Endothelial cell of umbilical vein (primary cell): Measurements from ENCODE around the gene RPL37A. TPM values are rescaled to one million over a fixed set of nuclear protein-coding genes. Genes with fewer than 3 reads are reported as not detected.

Source experiments
- BruUV-seq: library from RNA; stranded (reverse); fragments of 400-500 nt; replicated peaks from 2 replicates; lab custom pipeline; 2021; lab: Mats Ljungman, UMichigan
- CTCF ChIA-PET: fragments of 300-600, 350-600 bp; sonication (Branson Sonifier 250); formaldehyde crosslinking; loops from one replicate; lab custom pipeline; 2021; ENCODE audit warnings: antibody characterized with exemption, inconsistent platforms; lab: Charles Lee
- POLR2A ChIA-PET: fragments of 300-600, 350-600 bp; sonication (Branson Sonifier 250); formaldehyde crosslinking; loops from one replicate; lab custom pipeline; 2021; ENCODE audit warnings: antibody characterized with exemption, inconsistent platforms; lab: Charles Lee
- DNase-seq: peaks from one replicate; pipeline ENCODE4 v3.0.0-alpha.2; 2011; ENCODE audit warnings: low read depth, low spot score
- FAIRE-seq: peaks from 2 replicates; lab custom pipeline; 2011; peaks lifted over from hg19 to GRCh38; lab: Jason Lieb, UNC
- H2AFZ ChIP-seq: 2 replicates; pipeline ENCODE4 v1.6.0; 2012; ENCODE audit warnings: low read depth, low read length, control low read depth, inconsistent platforms
- H3K27ac ChIP-seq: 2 replicates; pipeline ENCODE4 v1.5.1; 2011; ENCODE audit warnings: low read depth, mild to moderate bottlenecking, control low read depth, low read length, moderate library complexity; ENCODE audit not compliant: insufficient read depth
- H3K27me3 ChIP-seq, 2 experiments: 2 replicates each; pipeline versions ENCODE4 v1.6.0 to v1.6.1; 2011; ENCODE audit warnings: low read length in 2 of 2, mixed read lengths in 1 of 2; ENCODE audit not compliant: control insufficient read depth in 2 of 2, insufficient read depth in 2 of 2
- H3K36me3 ChIP-seq, 2 experiments: 2 replicates in 1 of 2; 3 replicates in 1 of 2; pipeline ENCODE4 v1.5.1; 2011; ENCODE audit warnings: low read length in 2 of 2, mild to moderate bottlenecking in 1 of 2, moderate library complexity in 1 of 2; ENCODE audit not compliant: control insufficient read depth in 2 of 2, insufficient read depth in 2 of 2; ENCODE audit errors: extremely low read depth in 1 of 2
- H3K4me1 ChIP-seq: 3 replicates; pipeline ENCODE4 v1.5.1; 2011; ENCODE audit warnings: mild to moderate bottlenecking, low read length; ENCODE audit not compliant: control insufficient read depth, insufficient read depth; ENCODE audit errors: extremely low read depth
- H3K4me2 ChIP-seq: 2 replicates; pipeline ENCODE4 v1.6.1; 2011; ENCODE audit warnings: low read length, control low read depth, mixed read lengths; ENCODE audit not compliant: insufficient read depth
- H3K4me3 ChIP-seq, 3 experiments: fragments of 200-600 bp in 1 of 3; sonication (generic), shearing (Covaris generic) in 1 of 3; replicated peaks in 1 of 3; 2 replicates each; pipeline ENCODE4 v1.5.1; 2011 to 2016; ENCODE audit warnings: control low read depth in 3 of 3, low read length in 3 of 3, mild to moderate bottlenecking in 2 of 3, inconsistent platforms in 1 of 3, low read depth in 1 of 3, moderate library complexity in 1 of 3; ENCODE audit not compliant: insufficient read depth in 1 of 3
- H3K79me2 ChIP-seq: 2 replicates; pipeline ENCODE4 v1.6.0; 2012; ENCODE audit warnings: low read length, inconsistent platforms; ENCODE audit not compliant: control insufficient read depth, insufficient read depth
- H3K9ac ChIP-seq: replicated peaks from 2 replicates; pipeline ENCODE3; 2011; ENCODE audit warnings: low read length, control low read depth; ENCODE audit not compliant: insufficient read depth; ENCODE audit errors: extremely low read depth
- H3K9me1 ChIP-seq: replicated peaks from 3 replicates; pipeline ENCODE4 v1.6.0; 2011; ENCODE audit warnings: mild to moderate bottlenecking, low read length; ENCODE audit not compliant: control insufficient read depth, insufficient read depth; ENCODE audit errors: extremely low read depth
- H3K9me3 ChIP-seq: replicated peaks from 2 replicates; pipeline ENCODE4 v1.5.1; 2012; ENCODE audit warnings: low read length, inconsistent platforms; ENCODE audit not compliant: control insufficient read depth, insufficient read depth
- H4K20me1 ChIP-seq: replicated peaks from 2 replicates; pipeline ENCODE3; 2011; ENCODE audit warnings: mild to moderate bottlenecking, low read length; ENCODE audit not compliant: control insufficient read depth, insufficient read depth; ENCODE audit errors: extremely low read depth
- FOS ChIP-seq: IDR thresholded peaks from 2 replicates; pipeline ENCODE4 v1.6.1; 2011; ENCODE audit warnings: mild to moderate bottlenecking, low read length, moderate library complexity, borderline replicate concordance; ENCODE audit not compliant: insufficient read depth
- GATA2 ChIP-seq: IDR thresholded peaks from 2 replicates; pipeline ENCODE4 v1.7.0; 2011; ENCODE audit warnings: low read depth, mild to moderate bottlenecking, moderate library complexity, mixed read lengths, low read length; ENCODE audit not compliant: insufficient read length, insufficient read depth
- JUN ChIP-seq: IDR thresholded peaks from 2 replicates; pipeline ENCODE4 v1.6.1; 2011; ENCODE audit warnings: borderline replicate concordance, low read depth; ENCODE audit not compliant: insufficient read length, insufficient read depth
- MAX ChIP-seq: IDR thresholded peaks from 2 replicates; pipeline ENCODE4 v1.6.1; 2011; ENCODE audit not compliant: insufficient read depth, insufficient read length
- MYC ChIP-seq: IDR thresholded peaks from one replicate; pipeline ENCODE4 v1.6.1; 2011; ENCODE audit warnings: mild to moderate bottlenecking, low read depth, low read length
- POLR2A ChIP-seq: IDR thresholded peaks from 2 replicates; pipeline ENCODE4 v1.6.1; 2012; ENCODE audit warnings: low read depth, mild to moderate bottlenecking, control low read depth, low read length
- POLR2AphosphoS5 ChIP-seq: IDR thresholded peaks from 2 replicates; pipeline ENCODE4 v1.6.1; 2012; ENCODE audit warnings: low read depth, mild to moderate bottlenecking, control low read depth, low read length, moderate library complexity; ENCODE audit not compliant: insufficient read depth
- dilution Hi-C: fragments of 300-500 bp; cut with MboI; formaldehyde crosslinking; loops from one replicate; pipeline ENCODE4 v1.15.0; 2019; ENCODE audit warnings: low sequenced_read_pairs; ENCODE audit not compliant: extremely low pct_ligation_motif_present
- intact Hi-C: fragments of 100-400 bp; cut with micrococcal nuclease; formaldehyde crosslinking; loops from one replicate; pipeline ENCODE4 v1.10.0; 2022
- polyA plus RNA-seq, 4 experiments: library from polyadenylated mRNA; depleted of rRNA in 3 of 4; stranded (reverse) in 3 of 4; unstranded in 1 of 4; fragments of >200 nt; gene quantifications; 2 replicates each; pipeline versions ENCODE4 v1.2.1 to v1.2.3, GENCODE V29; 2011 to 2012; ENCODE audit warnings: missing spikeins in 1 of 4
- total RNA-seq: library from RNA; stranded (reverse); gene quantifications from 2 replicates; pipeline ENCODE4 v1.2.3, GENCODE V29; 2021
- TF ChIP-seq, protein P1 (sequence below), 2 donors: IDR thresholded peaks; 1 replicate in 1 of 2; 2 replicates in 1 of 2; pipeline ENCODE4 v1.5.1; 2011; ENCODE audit warnings: low read length in 2 of 2, mild to moderate bottlenecking in 2 of 2, moderate library complexity in 2 of 2, control low read depth in 1 of 2, inconsistent platforms in 1 of 2, low read depth in 1 of 2; ENCODE audit not compliant: insufficient read depth in 1 of 2; ENCODE audit errors: extremely low read depth in 1 of 2

RPL37A gene
- total and polyA plus RNA-seq, 2 donors (not counting 3 experiments of a cell fraction or from before 2014, with no cell fraction given) = 1,889 to 2,628 TPM

DNA sequence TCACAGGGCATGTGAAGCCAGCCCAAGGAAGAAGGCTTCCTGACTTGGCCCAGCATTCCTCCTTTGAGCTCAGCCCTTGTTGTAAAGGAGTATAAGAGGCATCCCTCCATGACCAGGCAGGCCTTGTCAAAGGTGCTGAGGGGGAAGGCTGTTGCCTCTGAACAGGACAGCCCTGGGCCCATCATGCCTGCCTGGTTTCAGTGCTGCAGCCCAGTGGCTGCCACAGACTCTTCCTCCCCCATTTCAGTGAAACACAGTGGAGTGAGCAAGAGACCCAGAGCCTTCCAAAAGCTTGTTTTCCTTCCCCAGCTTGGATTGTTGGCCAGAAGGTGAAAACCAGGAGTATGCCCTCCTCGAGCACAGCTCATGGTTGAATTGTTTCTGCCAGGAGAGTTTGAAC, 19.9 kb upstream of the RPL37A start:
- Histone ChIP-seq H3K9me1 (no peaks in the 10 kb centered on the region), H3K9me3 (no peaks in the 10 kb centered on the region), H3K4me2 (peak overlapping the region; percentile 12), H4K20me1 (no peaks in the 10 kb centered on the region), H3K4me1 (peaks cover 19% of the 10 kb centered on the region), H3K27ac (peak overlapping the region; percentile 51), H3K27me3 (no peaks in the 10 kb centered on the region), H3K79me2 (no peaks in the 10 kb centered on the region), H2AFZ (no peak overlapping the region), H3K4me3 (no peak overlapping the region), H3K36me3 (peaks cover 0 to 15% of the 10 kb centered on the region in 2 experiments), H3K9ac (no peak overlapping the region)
- ChIA-PET POLR2A (interaction anchor here (0.9 to 2.3 kb wide), 2 partner anchors 19 to 105 kb away, joined by 4 to 12 read pairs; partner anchors contain the start of gene RPL37A), CTCF (interaction anchor here (0.6 to 2.1 kb wide), 10 partner anchors 8 to 256 kb away, joined by 3 to 12 read pairs (median 4); partner anchors contain the start of genes MARCHF4 and RPL37A)
- FAIRE-seq (no peak), DNase-seq (no peak)
- TF ChIP-seq POLR2A (no peak), FOS (no peak), MYC (no peak), GATA2 (no peak), MAX (no peak), JUN (no peak), POLR2AphosphoS5 (no peak)
- TF ChIP-seq, protein P1, sequence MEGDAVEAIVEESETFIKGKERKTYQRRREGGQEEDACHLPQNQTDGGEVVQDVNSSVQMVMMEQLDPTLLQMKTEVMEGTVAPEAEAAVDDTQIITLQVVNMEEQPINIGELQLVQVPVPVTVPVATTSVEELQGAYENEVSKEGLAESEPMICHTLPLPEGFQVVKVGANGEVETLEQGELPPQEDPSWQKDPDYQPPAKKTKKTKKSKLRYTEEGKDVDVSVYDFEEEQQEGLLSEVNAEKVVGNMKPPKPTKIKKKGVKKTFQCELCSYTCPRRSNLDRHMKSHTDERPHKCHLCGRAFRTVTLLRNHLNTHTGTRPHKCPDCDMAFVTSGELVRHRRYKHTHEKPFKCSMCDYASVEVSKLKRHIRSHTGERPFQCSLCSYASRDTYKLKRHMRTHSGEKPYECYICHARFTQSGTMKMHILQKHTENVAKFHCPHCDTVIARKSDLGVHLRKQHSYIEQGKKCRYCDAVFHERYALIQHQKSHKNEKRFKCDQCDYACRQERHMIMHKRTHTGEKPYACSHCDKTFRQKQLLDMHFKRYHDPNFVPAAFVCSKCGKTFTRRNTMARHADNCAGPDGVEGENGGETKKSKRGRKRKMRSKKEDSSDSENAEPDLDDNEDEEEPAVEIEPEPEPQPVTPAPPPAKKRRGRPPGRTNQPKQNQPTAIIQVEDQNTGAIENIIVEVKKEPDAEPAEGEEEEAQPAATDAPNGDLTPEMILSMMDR (IDR thresholded peaks at IDR 0.05; ENCODE audit: extremely low read depth in 1 of 2, insufficient read depth in 1 of 2, low read depth in 1 of 2, low read length in 2 of 2) = no peak
- intact Hi-C loops = loop anchor here (1.0 kb wide), 2 partner anchors 11 to 12 kb away; no protein-coding TSS in a partner anchor
- dilution Hi-C loops = no loop called here
- no TSS peak for BruUV-seq
